PC-9 (cell line): ENCODE results near the gene SEMA4F.

Experiments used
- EZH2 ChIP-seq: fragments of 200-600 bp; sonication (generic); IDR thresholded peaks from 2 replicates; pipeline ENCODE4 v1.8.0; 2017; ENCODE audit warnings: antibody characterized with exemption, low read depth
- TF ChIP-seq, protein P1 (sequence below): fragments of 200-600 bp; sonication (generic); conservative IDR thresholded peaks from 2 replicates; pipeline ENCODE4 v1.6.1; 2017; ENCODE audit warnings: mixed run types, antibody characterized with exemption, mild to moderate bottlenecking, moderate library complexity

DNA sequence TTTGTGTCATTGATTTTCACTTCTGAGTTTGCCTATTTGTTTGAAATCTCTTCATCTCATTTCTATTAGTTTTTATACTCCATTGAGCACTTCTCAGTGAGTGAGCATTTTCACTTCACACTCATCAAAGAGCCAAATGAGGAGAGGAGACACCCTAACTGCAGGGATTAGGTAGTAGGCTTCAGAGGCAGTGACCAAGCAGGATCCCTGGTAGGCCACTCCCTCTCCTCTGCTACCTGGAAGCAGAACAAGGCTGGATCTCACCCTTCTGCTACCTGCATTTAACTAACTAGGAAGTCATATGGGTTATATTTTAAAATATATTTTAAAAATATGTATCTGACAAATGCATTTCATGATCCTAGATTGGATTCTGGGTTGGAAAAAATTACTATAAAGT is 52.7 kb downstream of the SEMA4F start:
- TF ChIP-seq, protein P1, sequence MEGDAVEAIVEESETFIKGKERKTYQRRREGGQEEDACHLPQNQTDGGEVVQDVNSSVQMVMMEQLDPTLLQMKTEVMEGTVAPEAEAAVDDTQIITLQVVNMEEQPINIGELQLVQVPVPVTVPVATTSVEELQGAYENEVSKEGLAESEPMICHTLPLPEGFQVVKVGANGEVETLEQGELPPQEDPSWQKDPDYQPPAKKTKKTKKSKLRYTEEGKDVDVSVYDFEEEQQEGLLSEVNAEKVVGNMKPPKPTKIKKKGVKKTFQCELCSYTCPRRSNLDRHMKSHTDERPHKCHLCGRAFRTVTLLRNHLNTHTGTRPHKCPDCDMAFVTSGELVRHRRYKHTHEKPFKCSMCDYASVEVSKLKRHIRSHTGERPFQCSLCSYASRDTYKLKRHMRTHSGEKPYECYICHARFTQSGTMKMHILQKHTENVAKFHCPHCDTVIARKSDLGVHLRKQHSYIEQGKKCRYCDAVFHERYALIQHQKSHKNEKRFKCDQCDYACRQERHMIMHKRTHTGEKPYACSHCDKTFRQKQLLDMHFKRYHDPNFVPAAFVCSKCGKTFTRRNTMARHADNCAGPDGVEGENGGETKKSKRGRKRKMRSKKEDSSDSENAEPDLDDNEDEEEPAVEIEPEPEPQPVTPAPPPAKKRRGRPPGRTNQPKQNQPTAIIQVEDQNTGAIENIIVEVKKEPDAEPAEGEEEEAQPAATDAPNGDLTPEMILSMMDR = no peak
- TF ChIP-seq EZH2 = no peak
